Coronary artery (tissue), 2 donors: ENCODE measurements around the gene CDH10.

Experiments used
- DNase-seq: peaks from one replicate; pipeline ENCODE4 v3.0.0-alpha.2; 2017; ENCODE audit warnings: low spot score
- H3K27ac ChIP-seq, 2 donors: fragments of 200-600 bp; sonication (generic); one replicate each; pipeline ENCODE4 v1.5.1; 2016 to 2019
- H3K4me3 ChIP-seq: fragments of 200-600 bp; sonication (generic); 2 replicates; pipeline ENCODE4 v1.5.1; 2016; ENCODE audit warnings: mild to moderate bottlenecking, moderate library complexity
- CTCF ChIP-seq: fragments of 200-600 bp; sonication (generic); IDR thresholded peaks from one replicate; pipeline ENCODE4 v1.5.1; 2019; ENCODE audit warnings: antibody characterized with exemption

Gene CDH10

GRCh38 chr5:24505258-24505657 is 139.5 kb downstream of the CDH10 start:
- no peak overlapping the region for H3K4me3 ChIP-seq
- H3K27ac ChIP-seq: no peak overlapping the region
- TF ChIP-seq CTCF: no peak
- DNase-seq: no peak

GRCh38 chr5:24497591-24498157 is 147.1 kb downstream of the CDH10 start:
- DNase-seq: no peak
- H3K4me3 ChIP-seq: no peak overlapping the region
- TF ChIP-seq CTCF: no peak

GRCh38 chr5:24497145-24497544 is 147.6 kb downstream of the CDH10 start:
- no peak overlapping the region for H3K4me3 ChIP-seq
- H3K27ac ChIP-seq: no peak overlapping the region
- no peak for TF ChIP-seq CTCF
- DNase-seq: no peak

More at GRCh38 chr5:24497591-24498157, 147.1 kb downstream of the CDH10 start:
- no peak overlapping the region for H3K27ac ChIP-seq

GRCh38 chr5:24496268-24496667 is 148.5 kb downstream of the CDH10 start:
- DNase-seq: no peak
- no peak for TF ChIP-seq CTCF
- Histone ChIP-seq H3K27ac (no peak overlapping the region), H3K4me3 (no peak overlapping the region)

- no peak for TF ChIP-seq CTCF
- no peak for DNase-seq
- Histone ChIP-seq H3K4me3 (no peak overlapping the region), H3K27ac (no peak overlapping the region)
Observed at GRCh38 chr5:24492229-24492628, 152.5 kb downstream of the CDH10 start.

- no peak overlapping the region for H3K4me3 ChIP-seq
- TF ChIP-seq CTCF: no peak
- H3K27ac ChIP-seq: no peak overlapping the region
- DNase-seq: no peak
Observed at GRCh38 chr5:24491490-24491889, 153.3 kb downstream of the CDH10 start.

GRCh38 chr5:24487368-24488229 is 157.2 kb downstream of the CDH10 start:
- TF ChIP-seq CTCF: no peak
- Histone ChIP-seq H3K27ac (no peak overlapping the region), H3K4me3 (no peak overlapping the region)
- no peak for DNase-seq
